ENCODE measurements around the gene MPP3.

DNA sequence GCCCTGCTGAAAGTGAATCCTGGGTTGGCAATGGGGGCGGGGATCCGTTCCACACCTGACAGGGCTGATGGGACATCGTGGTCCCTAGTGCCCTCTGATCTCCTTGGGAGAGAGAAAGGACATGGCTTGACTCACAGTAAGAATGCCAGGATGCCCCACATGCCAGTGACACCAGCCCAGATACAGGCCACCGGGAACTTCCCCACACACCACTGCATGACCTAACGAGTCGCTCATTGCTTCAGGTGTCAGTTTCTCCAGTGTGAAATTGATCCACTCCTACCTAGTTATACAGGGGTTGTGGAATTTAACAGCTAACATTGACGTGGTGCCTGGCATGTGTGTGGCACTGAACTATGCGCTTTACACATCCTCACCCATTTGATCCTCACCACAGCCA is 21.6 kb upstream of the MPP3 start:
- TF ChIP-seq, protein P1, sequence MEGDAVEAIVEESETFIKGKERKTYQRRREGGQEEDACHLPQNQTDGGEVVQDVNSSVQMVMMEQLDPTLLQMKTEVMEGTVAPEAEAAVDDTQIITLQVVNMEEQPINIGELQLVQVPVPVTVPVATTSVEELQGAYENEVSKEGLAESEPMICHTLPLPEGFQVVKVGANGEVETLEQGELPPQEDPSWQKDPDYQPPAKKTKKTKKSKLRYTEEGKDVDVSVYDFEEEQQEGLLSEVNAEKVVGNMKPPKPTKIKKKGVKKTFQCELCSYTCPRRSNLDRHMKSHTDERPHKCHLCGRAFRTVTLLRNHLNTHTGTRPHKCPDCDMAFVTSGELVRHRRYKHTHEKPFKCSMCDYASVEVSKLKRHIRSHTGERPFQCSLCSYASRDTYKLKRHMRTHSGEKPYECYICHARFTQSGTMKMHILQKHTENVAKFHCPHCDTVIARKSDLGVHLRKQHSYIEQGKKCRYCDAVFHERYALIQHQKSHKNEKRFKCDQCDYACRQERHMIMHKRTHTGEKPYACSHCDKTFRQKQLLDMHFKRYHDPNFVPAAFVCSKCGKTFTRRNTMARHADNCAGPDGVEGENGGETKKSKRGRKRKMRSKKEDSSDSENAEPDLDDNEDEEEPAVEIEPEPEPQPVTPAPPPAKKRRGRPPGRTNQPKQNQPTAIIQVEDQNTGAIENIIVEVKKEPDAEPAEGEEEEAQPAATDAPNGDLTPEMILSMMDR (IDR thresholded peaks at IDR 0.05), result no peak
- TF ChIP-seq POLR2AphosphoS5 (IDR thresholded peaks at IDR 0.05) (no peak), POLR2A (IDR thresholded peaks at IDR 0.05) (no peak), EP300 (IDR thresholded peaks at IDR 0.05) (no peak)
